Measurements from ENCODE around the gene SYT12.

DNA sequence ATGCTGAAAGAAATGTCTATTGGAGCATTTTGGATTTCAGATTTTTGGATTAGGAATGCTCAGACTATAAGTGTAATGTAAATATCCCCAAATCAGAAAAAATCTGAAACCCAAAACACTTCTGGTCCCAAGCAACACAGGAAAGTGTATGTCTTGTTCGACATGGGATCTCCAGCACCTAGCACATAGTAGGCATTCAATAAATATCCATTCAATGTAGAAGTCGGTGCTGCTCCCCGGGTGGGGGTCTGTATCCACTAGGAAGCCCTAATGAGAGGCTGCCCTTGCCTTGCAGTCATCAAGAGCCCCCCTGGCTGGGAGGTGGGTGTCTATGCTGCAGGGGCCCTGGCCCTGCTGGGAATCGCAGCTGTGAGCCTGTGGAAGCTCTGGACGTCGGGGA is 11.4 kb downstream of the SYT12 start:
- TF ChIP-seq POLR2A (IDR thresholded peaks at IDR 0.05), result no peak
- no peak for TF ChIP-seq CTCF (IDR thresholded peaks at IDR 0.05 in 8 of 11, conservative IDR thresholded peaks at IDR 0.05 in 3 of 11)
- no peak for TF ChIP-seq POLR2AphosphoS5 (IDR thresholded peaks at IDR 0.05)
